Kidney epithelial cell (primary cell): Measurements from ENCODE around the gene OBSL1. TPM values are rescaled to one million over a fixed set of nuclear protein-coding genes. Genes with fewer than 3 reads are reported as not detected.

Source experiments
- DNase-seq: peaks from one replicate; pipeline ENCODE4 v3.0.0-alpha.2; 2010; ENCODE audit warnings: low read depth
- H3K27me3 ChIP-seq: 2 replicates; pipeline ENCODE4 v1.6.0; 2011; ENCODE audit warnings: low read length; ENCODE audit not compliant: control insufficient read depth, insufficient read depth
- H3K36me3 ChIP-seq: 2 replicates; pipeline ENCODE4 v1.5.1; 2011; ENCODE audit warnings: low read length; ENCODE audit not compliant: control insufficient read depth, insufficient read depth
- H3K4me3 ChIP-seq: 2 replicates; pipeline ENCODE4 v1.5.1; 2011; ENCODE audit warnings: low read depth, mild to moderate bottlenecking, control low read depth, low read length
- total RNA-seq: library from RNA; depleted of rRNA; stranded (reverse); fragments of >200 nt; gene quantifications from 2 replicates; pipeline ENCODE4 v1.2.3, GENCODE V29; 2015
- TF ChIP-seq, protein P1 (sequence below): IDR thresholded peaks from 2 replicates; pipeline ENCODE4 v1.5.1; 2011; ENCODE audit warnings: mild to moderate bottlenecking, moderate library complexity, low read length, control low read depth, inconsistent platforms; ENCODE audit not compliant: insufficient read depth, poor library complexity, severe bottlenecking

Gene OBSL1
- total RNA-seq, 1 donor from 2014 or later: 39.8 TPM

DNA sequence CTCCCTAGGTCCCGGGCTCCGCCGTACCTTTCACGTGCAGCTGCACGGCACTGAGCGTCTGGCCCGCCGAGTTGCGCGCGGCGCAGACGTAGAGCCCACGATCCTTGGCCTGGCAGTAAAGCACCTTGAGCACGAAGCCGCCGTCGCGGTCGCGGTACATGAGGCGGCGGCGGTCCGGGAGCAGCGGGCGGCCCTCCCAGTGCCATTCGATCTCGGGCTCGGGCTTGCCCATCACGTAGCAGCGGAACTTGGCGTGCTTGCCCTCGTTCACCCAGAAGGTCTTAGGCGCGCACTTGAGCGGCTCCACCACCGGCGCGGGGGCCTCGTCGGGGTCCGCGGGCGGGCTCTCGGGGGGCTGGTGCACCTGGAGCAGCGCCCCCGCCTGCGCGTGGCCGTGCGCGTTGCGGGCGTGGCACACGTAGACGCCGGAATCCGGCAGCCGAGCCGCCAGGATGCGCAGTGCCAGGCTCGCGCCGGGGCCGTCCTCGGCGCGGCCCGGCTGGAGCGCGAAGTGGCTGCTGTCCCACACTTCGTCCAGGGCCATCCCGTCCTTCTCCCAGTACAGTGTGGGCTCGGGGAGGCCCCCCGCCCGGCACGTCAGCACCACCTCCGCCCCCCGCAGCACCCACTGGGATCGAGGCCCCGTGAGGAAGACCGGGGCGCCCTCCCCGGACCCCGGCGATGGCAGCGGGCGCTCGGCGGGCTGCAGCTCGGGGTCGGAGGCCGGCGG, 980 bp downstream of the OBSL1 start:
- TF ChIP-seq, protein P1, sequence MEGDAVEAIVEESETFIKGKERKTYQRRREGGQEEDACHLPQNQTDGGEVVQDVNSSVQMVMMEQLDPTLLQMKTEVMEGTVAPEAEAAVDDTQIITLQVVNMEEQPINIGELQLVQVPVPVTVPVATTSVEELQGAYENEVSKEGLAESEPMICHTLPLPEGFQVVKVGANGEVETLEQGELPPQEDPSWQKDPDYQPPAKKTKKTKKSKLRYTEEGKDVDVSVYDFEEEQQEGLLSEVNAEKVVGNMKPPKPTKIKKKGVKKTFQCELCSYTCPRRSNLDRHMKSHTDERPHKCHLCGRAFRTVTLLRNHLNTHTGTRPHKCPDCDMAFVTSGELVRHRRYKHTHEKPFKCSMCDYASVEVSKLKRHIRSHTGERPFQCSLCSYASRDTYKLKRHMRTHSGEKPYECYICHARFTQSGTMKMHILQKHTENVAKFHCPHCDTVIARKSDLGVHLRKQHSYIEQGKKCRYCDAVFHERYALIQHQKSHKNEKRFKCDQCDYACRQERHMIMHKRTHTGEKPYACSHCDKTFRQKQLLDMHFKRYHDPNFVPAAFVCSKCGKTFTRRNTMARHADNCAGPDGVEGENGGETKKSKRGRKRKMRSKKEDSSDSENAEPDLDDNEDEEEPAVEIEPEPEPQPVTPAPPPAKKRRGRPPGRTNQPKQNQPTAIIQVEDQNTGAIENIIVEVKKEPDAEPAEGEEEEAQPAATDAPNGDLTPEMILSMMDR: no peak
- H3K4me3 ChIP-seq: peak overlapping the region; percentile 73
- peaks cover 1% of the 10 kb centered on the region for H3K36me3 ChIP-seq
- H3K27me3 ChIP-seq: no peaks in the 10 kb centered on the region
- DNase-seq: no peak

DNA sequence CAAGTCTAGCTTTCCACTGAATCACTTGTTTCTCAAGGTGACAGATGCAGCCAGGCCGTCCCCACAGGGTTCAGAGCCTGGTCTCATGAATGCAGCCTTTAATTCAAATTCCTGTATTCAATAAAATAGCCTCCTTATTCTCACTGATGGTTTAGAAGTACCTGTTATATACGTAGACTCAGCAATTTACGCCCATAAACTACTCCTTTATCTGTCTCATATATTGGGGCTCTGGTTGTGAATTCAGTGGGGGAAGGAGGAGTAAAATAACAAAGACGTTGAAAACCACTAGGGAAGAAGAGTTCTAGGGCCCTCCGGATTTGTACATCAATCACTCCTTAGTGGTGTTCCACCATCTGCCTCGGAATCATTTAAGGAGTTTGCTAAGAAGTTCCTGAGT, 1.7 kb downstream of the OBSL1 start:
- Histone ChIP-seq H3K27me3 (no peaks in the 10 kb centered on the region), H3K4me3 (peak overlapping the region; percentile 73)
- no peak for DNase-seq

DNA sequence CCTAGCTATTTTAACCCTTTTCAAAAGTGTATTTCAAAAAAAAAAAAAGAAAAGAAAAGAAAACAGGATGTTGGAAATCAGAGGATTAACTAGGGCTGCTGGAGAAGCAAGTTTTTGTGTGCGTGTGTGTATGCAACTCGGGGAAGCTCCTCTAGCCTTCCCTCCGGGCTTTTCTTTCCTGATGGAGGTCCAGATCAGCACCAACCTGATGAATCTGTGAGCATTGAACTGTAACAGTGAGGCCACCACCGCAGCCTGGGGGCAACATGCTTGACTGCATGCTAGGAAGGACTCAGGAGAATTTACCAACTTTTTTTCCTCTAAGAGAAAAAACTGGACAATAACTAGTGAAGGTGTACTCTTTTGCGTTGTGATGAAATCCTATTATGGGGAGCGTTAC, 2.3 kb downstream of the OBSL1 start:
- H3K27me3 ChIP-seq: no peaks in the 10 kb centered on the region
- TF ChIP-seq, protein P1: no peak
- DNase-seq: no peak
- H3K36me3 ChIP-seq: peaks cover 1% of the 10 kb centered on the region
- H3K4me3 ChIP-seq: no peak overlapping the region

More for the DNA sequence above, 1.7 kb downstream of the OBSL1 start:
- TF ChIP-seq, protein P1: no peak
- peaks cover 1% of the 10 kb centered on the region for H3K36me3 ChIP-seq

GRCh38 chr2:219567791-219568361, 3.5 kb downstream of the OBSL1 start:
- Histone ChIP-seq H3K4me3 (no peak overlapping the region), H3K27me3 (peaks cover 2% of the 10 kb centered on the region), H3K36me3 (peaks cover 1% of the 10 kb centered on the region)
- no peak for DNase-seq
- TF ChIP-seq, protein P1: no peak

DNA sequence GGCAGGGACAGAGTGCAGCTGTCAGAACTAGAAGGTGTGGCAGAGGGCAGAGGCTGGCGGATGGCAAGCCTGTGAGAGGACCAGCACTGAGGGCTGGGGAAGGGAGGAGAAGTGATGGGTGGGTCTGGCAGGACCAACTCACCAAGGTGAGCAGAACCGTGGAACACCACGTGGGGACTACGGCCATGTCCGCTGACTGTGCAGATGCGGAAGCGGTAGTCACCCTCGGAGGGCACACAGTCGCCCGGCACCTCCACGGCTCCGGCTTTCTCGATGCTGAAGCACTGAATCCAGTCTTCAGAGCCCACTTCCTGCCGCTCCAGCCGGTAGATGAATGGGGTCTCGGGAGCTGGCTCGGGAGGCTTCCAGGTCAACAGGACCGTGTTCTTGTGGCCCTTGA, 4.2 kb downstream of the OBSL1 start:
- TF ChIP-seq, protein P1: no peak
- Histone ChIP-seq H3K4me3 (no peak overlapping the region), H3K36me3 (peaks cover 1% of the 10 kb centered on the region), H3K27me3 (peaks cover 7% of the 10 kb centered on the region)
- DNase-seq: no peak
